Activated naive CD4-positive, alpha-beta T cell treated with anti-CD3 and anti-CD28 coated beads, Interleukin-2, amount 10 ng/mL, durations not matched to agents 7 days and 5 days (primary cell): ENCODE data around the gene ZNF626.
"Not testable (repeated sequence)": the region's sequence is repeated elsewhere in the genome, so short reads cannot be mapped to it uniquely, and the experiment has no call there.

Experiments used
- CTCF ChIA-PET: fragments of 350-600 bp; sonication (Branson Sonifier 250); formaldehyde crosslinking; loops from one replicate; lab custom pipeline; 2021; ENCODE audit warnings: antibody characterized with exemption; lab: Charles Lee
- DNase-seq: peaks from one replicate; pipeline ENCODE4 v3.0.0-alpha.2; 2020
- H3K27ac Mint-ChIP-seq: one replicate; pipeline ENCODE4 v1.8.0; 2021; ENCODE audit warnings: mild to moderate bottlenecking, moderate library complexity, mixed read lengths
- H3K27me3 Mint-ChIP-seq: one replicate; pipeline ENCODE4 v1.8.0; 2021; ENCODE audit warnings: mild to moderate bottlenecking, mixed read lengths
- H3K36me3 Mint-ChIP-seq: one replicate; pipeline ENCODE4 v1.8.0; 2021; ENCODE audit warnings: mixed read lengths
- H3K4me1 Mint-ChIP-seq: one replicate; pipeline ENCODE4 v1.8.0; 2021; ENCODE audit warnings: mixed read lengths
- H3K4me3 Mint-ChIP-seq: one replicate; pipeline ENCODE4 v1.8.0; 2021; ENCODE audit warnings: mild to moderate bottlenecking, moderate library complexity, mixed read lengths
- H3K9me3 Mint-ChIP-seq: one replicate; pipeline ENCODE4 v1.8.0; 2021; ENCODE audit warnings: mixed read lengths

The ZNF626 gene

DNA sequence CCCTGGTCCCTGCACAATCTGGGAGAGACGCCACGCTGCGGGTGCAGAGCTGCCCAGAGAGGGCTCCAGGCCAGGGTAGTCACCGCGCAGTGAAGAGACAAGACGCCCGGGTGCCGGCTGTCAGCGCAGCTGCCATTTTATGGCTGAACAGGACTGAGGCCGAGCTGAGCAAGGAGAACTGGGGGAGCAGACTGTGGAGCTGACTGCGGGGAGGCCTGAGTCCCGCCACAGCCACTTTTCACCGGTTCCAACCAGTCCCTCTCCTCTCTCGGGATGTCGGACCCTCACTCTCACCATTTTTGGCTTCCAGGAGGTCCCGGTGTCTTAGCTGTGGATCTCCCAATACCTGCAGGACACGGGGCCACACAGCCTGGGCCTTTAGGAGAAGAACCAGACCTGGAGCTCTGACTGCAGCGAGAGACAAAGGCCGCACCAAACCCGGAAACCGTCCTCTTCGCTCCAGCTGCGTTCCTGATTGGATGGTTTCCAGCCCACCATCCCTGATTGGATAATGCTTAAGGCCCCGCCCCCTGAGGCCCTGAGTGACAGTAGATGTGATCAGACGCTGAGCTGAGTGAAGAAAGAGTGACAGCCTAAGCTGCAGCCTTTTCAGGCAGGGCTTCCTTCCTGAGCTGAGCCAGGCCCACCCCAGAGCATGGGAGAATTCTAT is at the start of gene ZNF626:
Gene ZNF626, minus strand, starts transcription at position 422 of the 670 bp plus-strand sequence. Its CDS starts 125 bp downstream, at position 297.
- Mint-ChIP-seq H3K27me3 (no peaks in the 10 kb centered on the region), H3K9me3 (peaks cover 47% of the 10 kb centered on the region), H3K4me1 (peaks cover 27% of the 10 kb centered on the region), H3K27ac (peak within 1 kb of the TSS; percentile 95), H3K4me3 (peak within 1 kb of the TSS; percentile 91), H3K36me3 (peaks cover 57% of the 10 kb centered on the region)
- CTCF ChIA-PET: no interaction called here
- DNase-seq: peak; percentile 95

DNA sequence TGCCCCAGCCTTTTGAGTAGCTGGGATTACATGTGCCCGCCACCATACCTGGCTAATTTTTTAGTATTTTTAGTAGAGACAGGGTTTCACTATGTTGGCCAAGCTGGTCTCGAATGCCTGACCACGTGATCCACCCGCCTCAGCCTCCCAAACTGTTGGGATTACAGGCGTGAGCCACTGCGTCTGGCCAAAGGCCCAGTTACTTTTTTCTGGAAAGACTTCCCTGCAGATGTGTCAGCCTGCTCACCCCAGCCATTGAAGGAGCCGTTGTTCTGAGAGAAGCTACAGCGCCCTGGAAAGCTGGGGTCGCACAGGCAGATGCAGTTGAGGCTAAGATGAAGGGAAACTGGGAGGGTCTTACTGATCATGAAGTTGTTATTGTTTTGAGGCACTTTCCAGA is 7.9 kb upstream of the ZNF626 start:
- Mint-ChIP-seq H3K36me3 (peaks cover 4% of the 10 kb centered on the region), H3K4me3 (no peak overlapping the region), H3K4me1 (peaks cover 3% of the 10 kb centered on the region), H3K27me3 (no peaks in the 10 kb centered on the region), H3K9me3 (peaks cover 22% of the 10 kb centered on the region), H3K27ac (no peak overlapping the region)
- CTCF ChIA-PET: no interaction called here
- no peak for DNase-seq

DNA sequence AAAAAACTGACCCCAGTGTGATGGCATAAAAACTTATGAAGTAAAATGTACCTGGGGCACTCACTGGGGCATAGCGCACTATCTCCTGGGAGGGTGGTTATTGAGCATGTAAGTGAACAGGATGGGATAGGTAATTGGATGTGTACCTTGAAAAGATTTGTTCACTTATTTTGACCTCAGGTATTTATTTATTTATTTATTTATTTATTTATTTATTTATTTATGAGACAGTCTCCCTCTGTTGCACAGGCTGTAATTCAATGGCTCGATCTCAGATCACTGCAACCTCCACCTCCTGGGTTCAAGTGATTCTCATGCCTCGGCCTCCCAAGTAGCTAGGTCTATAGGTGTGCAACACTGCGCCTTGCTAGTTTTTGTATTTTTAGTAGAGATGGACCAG is 5.9 kb upstream of the ZNF626 start:
- Mint-ChIP-seq H3K27me3 (no peaks in the 10 kb centered on the region), H3K4me1 (peaks cover 8% of the 10 kb centered on the region), H3K36me3 (peaks cover 12% of the 10 kb centered on the region), H3K27ac (no peak overlapping the region), H3K9me3 (peaks cover 35% of the 10 kb centered on the region), H3K4me3 (no peak overlapping the region)
- CTCF ChIA-PET: no interaction called here
- DNase-seq: no peak

DNA sequence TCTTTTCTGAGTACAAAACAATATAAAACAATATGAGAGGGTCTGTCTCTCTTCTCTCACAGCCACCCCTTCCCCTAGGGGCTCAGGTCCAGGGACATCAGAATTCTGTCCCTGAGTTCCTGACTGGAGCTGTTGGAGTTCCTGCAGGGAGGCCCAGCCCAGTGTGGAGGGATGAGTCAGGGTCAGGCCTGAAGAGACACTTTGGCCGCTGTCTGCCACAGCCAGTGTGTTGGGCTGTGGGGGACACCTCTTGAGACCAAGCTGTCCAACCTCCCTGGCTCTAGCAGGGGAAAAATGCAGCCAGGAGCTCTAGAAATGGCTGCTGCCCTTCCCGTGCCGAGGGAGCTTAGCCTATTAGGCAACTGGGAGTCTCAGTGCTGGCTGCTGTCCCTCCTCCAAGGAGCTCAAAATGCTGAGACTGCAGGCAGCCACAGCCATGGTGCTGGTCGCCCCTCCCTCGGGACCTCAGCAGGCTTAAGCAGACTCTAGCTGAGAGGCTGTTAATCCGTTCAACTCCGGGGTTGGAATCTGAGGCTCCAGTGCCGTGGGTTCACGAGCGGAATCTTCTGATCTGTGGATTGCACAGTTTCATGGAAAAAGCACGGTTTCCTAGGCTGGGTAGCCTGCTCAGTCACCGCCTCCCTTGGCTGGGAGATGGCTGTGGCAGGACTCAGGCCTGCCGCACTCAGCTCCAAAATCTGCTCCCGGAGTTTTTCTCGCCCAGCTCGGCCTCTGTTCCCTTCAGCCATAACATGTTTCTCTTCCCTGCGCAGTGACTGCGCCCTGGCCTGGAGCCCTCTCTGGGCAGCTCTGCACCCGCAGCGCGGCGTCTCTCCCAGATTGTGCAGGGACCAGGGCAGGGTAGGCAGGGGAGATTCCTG is 3.8 kb upstream of the ZNF626 start:
- Mint-ChIP-seq H3K9me3 (peaks cover 28% of the 10 kb centered on the region), H3K4me3 (no peak overlapping the region), H3K27me3 (no peaks in the 10 kb centered on the region), H3K27ac (no peak overlapping the region), H3K4me1 (peaks cover 22% of the 10 kb centered on the region), H3K36me3 (peaks cover 26% of the 10 kb centered on the region)
- DNase-seq: no peak
- CTCF ChIA-PET: interaction anchor here (0.6 kb wide), 1 partner anchor 270 kb away, joined by 3 read pairs; no protein-coding TSS in a partner anchor

DNA sequence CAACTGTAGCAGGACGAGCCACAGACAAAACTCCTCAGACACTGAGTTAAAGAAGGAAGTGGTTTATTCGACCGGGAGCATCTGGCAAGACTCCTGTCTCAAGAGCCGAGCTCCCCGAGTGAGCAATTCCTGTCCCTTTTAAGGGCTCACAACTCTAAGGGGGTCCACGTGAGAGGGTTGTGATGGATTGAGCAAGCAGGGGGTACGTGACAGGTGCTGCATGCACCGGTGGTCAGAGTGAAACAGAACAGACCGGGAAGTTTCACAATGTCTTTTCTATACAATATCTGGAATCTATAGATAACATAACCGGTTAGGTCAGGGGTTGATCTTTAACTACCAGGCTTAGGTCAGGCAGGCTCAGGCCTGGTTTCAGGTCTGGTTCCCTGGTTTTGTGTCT is 3.1 kb upstream of the ZNF626 start:
- Mint-ChIP-seq H3K4me1 (peaks cover 22% of the 10 kb centered on the region), H3K9me3 (peaks cover 26% of the 10 kb centered on the region), H3K36me3 (peaks cover 30% of the 10 kb centered on the region)
- H3K27ac Mint-ChIP-seq, H3K4me3 Mint-ChIP-seq, DNase-seq, H3K27me3 Mint-ChIP-seq: not testable (repeated sequence)
- CTCF ChIA-PET: interaction anchor here (0.6 kb wide), 1 partner anchor 270 kb away, joined by 3 read pairs; no protein-coding TSS in a partner anchor

DNA sequence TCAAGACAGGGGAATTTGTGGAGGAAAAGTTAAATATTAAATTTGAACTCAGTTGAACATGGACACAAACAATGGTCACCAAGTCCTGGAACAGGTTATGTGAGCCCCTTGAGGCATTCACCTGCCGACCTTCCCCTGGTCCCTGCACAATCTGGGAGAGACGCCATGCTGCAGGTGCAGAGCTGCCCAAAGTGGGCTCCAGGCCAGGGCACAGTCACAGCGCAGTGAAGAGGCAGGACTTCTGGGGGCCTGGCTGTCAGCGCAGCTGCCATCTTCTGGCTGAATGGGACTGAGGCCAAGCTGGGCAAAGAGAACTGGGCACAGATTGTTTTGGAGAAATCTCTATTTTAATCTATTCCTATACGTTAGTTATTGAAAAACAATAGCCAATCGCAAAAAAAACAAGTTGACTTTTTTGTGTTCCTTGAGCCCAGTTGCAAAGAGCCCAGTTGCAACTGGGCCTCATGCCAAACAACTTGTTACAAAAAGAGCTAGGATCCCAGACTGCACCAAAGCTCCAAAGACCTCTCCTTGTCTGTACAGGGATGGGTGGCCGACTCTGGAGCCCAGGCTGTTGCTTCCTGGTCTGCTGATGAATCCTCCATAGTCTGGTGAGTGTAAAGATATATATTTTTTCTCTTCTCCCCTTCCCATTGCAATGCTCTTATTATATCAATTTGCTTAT is 1.2 kb upstream of the ZNF626 start:
- CTCF ChIA-PET: no interaction called here
- Mint-ChIP-seq H3K4me3 (no peak overlapping the region), H3K27ac (no peak overlapping the region), H3K36me3 (peaks cover 45% of the 10 kb centered on the region), H3K27me3 (no peaks in the 10 kb centered on the region), H3K9me3 (peaks cover 40% of the 10 kb centered on the region), H3K4me1 (peaks cover 27% of the 10 kb centered on the region)
- DNase-seq: no peak

DNA sequence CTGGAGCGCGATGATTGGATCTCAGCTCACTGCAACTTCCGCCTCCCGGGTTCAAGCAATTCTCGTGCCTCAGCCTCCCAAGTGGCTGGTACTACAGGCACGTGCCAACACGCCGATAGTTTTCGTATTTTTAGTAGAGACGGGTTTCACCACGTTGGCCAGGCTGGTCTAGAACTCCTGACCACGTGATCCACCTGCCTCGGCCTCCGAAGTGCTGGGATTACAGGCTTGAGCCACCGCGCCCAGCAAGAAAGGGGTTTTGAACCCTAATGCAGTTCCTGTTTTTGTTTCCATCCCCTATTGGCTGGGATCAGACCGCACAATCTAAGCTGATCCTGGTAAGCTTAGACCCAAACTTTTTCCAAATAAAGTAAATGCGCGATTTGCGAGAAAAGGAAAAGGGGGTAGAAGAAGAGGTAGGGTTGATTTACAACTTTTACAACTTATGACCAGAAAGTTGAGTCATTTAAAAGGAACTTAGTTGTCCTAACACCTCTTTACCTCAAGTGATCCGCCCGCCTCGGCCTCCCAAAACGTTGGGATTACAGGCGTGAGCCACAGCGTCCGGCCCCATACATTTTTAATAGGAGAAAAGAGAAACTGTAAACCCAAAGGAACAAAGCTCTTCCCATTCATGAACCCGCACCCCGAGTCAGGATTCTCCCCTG is 764 bp downstream of the ZNF626 start:
- CTCF ChIA-PET: no interaction called here
- H3K4me3 Mint-ChIP-seq: peak overlapping the region; percentile 91
- no peaks in the 10 kb centered on the region for H3K27me3 Mint-ChIP-seq
- peak overlapping the region; percentile 95 for H3K27ac Mint-ChIP-seq
- no peak for DNase-seq
- H3K36me3 Mint-ChIP-seq: peaks cover 63% of the 10 kb centered on the region
- peaks cover 27% of the 10 kb centered on the region for H3K4me1 Mint-ChIP-seq
- H3K9me3 Mint-ChIP-seq: peaks cover 51% of the 10 kb centered on the region

DNA sequence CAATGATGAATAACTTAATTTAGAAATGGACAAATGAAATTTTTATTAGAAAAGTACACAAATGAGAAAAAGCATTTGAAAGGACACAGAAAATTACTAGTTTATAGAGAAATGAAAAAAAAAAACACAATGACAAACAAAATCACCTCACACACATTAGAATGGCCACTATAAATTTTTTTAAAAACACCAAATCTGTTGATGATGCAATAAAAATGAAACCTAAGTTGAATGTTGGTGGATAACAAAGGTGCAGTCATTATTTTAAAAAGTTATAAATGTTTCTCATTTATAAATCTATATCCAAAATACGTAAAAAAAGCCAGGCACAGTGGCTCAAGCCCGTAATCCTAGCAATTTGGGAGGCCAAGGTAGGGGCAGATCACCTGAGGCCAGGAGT is 20.8 kb downstream of the ZNF626 start:
- no peak for DNase-seq
- CTCF ChIA-PET: no interaction called here
- Mint-ChIP-seq H3K9me3 (peaks cover 29% of the 10 kb centered on the region), H3K4me1 (no peaks in the 10 kb centered on the region), H3K27ac (no peak overlapping the region), H3K27me3 (no peaks in the 10 kb centered on the region), H3K36me3 (peaks cover 54% of the 10 kb centered on the region), H3K4me3 (no peak overlapping the region)

DNA sequence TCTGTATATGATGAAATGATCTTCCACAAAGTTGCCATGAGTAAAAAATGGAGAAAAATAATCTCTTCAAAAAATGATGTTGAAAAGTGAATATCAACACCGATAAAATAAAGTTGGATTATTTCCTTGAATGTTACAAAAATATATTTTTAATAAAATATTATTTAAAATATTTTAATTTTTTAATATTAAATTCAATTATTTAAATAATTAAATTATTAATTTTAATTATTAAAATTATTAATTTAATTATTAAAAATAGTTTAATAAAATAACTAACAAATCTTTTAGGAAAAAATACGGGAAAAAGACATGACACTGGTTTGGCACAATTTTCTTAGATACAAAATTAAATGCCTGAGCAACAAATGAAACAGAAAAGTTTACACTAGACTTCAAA is 21.3 kb downstream of the ZNF626 start:
- DNase-seq: no peak
- no peak overlapping the region for H3K27ac Mint-ChIP-seq
- H3K4me3 Mint-ChIP-seq: no peak overlapping the region
- H3K36me3 Mint-ChIP-seq: peaks cover 50% of the 10 kb centered on the region
- CTCF ChIA-PET: no interaction called here
- no peaks in the 10 kb centered on the region for H3K4me1 Mint-ChIP-seq
- H3K27me3 Mint-ChIP-seq: no peaks in the 10 kb centered on the region
- H3K9me3 Mint-ChIP-seq: peaks cover 30% of the 10 kb centered on the region

DNA sequence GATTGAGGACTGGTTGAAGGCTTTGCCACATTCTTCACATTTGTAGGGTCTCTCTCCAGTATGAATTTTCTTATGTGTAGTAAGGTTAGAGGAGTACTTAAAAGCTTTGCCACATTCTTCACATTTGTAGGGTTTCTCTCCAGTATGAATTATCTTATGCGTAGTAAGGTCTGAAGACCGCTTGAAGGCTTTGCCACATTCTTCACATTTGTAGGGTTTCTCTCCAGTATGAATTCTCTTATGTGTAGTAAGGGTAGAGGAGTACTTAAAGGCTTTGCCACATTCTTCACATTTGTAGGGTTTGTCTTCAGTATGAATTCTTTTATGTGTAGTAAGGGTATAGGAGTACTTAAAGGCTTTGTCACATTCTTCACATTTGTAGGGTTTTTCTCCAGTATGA is 36.8 kb downstream of the ZNF626 start:
- H3K4me1 Mint-ChIP-seq, H3K36me3 Mint-ChIP-seq, H3K4me3 Mint-ChIP-seq, DNase-seq, H3K27me3 Mint-ChIP-seq, CTCF ChIA-PET: not testable (repeated sequence)
- Mint-ChIP-seq H3K9me3 (peaks cover 47% of the 10 kb centered on the region), H3K27ac (peak overlapping the region; percentile 20)

DNA sequence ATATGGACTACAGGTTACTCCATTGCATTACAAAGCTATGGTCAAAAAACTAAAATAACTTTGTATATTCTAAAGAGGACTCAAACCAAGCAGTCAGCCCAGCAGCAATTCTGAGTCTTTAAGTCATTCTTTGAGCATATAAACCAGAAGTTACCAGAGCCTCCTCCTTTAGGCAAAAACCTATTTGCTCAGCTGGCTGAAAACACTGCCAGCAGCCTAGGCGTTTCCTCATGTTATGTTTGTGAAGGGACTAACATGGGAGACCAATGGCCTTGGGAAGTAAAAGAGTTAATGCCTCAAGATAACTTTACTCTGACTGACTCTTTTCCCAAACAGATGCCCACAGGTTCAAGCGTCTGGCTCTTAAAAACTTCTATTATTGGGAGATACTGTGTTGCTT is 45.3 kb downstream of the ZNF626 start:
- Mint-ChIP-seq H3K36me3 (no peaks in the 10 kb centered on the region), H3K27ac (no peak overlapping the region), H3K4me1 (no peaks in the 10 kb centered on the region), H3K9me3 (peaks cover 41% of the 10 kb centered on the region), H3K4me3 (no peak overlapping the region), H3K27me3 (no peaks in the 10 kb centered on the region)
- CTCF ChIA-PET: no interaction called here
- DNase-seq: no peak

DNA sequence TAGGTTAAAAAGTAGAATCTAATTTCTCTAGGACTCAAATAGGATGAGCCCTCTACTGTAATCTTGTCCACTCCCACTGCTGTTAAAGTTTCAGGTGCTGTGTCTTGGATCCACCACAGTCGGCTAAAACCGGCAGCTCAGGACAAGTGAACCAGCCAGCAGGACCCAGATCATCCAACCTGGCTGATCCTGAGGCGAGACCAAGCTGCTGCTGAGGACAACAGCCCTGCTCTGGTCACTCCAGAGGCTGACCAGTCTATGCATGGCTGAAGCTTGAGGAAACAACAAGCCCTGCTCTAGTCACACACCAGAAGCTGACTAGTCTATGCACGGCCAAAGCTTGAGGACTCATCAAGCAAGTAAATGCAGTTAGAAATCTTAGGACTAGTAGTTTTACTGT is 46.4 kb downstream of the ZNF626 start:
- peaks cover 46% of the 10 kb centered on the region for H3K9me3 Mint-ChIP-seq
- H3K4me3 Mint-ChIP-seq, H3K27me3 Mint-ChIP-seq, DNase-seq, H3K27ac Mint-ChIP-seq, H3K4me1 Mint-ChIP-seq, H3K36me3 Mint-ChIP-seq, CTCF ChIA-PET: not testable (repeated sequence)

DNA sequence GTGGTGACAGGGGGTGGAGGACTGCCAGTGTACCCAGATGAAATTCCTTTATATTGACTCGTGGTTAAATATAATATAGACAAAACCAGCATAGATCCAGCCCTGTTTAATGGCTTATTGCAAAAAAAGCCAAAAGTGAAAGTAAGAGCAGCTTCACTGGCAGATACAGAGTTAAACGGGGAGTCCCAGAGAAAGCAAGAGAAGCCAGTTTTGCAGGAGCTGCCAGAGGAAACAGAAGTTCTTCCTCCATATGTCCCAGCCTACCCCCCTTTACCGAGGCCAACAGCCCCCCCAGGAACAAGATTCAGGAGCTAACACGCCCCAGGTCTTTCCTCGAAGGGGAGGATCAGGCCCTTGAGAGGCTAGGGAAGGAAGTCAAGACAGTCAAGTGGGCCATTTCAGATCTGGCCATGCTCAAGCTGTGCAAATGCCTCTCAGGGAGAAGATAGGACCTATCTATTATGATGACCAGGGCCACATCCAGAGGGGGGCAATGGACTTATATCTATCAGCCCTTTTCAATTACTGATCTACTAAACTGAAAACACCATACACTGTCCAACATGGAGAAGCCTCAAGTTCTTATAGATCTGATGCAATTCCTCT is 48.6 kb downstream of the ZNF626 start:
- Mint-ChIP-seq H3K4me1 (no peaks in the 10 kb centered on the region), H3K4me3 (no peak overlapping the region)
- CTCF ChIA-PET: no interaction called here

DNA sequence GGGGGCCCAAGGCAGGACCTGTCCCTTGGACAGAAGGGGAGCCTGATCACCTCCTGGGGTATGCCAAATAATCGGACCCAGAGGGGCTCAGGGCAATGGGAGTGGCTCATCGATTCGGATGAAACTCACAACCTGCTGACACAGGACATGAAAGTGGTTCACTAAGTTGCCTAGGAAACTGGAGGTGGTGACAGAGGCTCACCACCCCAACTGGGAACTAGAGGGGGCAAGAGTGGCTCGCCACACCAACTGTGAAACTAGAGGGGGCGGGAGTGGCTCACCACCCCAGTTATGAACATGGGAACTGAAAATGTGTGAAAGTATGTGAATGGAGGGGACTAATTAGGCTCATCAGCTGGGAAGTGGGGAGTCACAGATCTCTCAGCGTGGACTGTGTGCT is 49.5 kb downstream of the ZNF626 start:
- no peaks in the 10 kb centered on the region for H3K4me1 Mint-ChIP-seq
- no peaks in the 10 kb centered on the region for H3K27me3 Mint-ChIP-seq
- H3K9me3 Mint-ChIP-seq: peaks cover 43% of the 10 kb centered on the region
- CTCF ChIA-PET: no interaction called here
- H3K4me3 Mint-ChIP-seq: no peak overlapping the region
- no peak for DNase-seq
- no peak overlapping the region for H3K27ac Mint-ChIP-seq
- H3K36me3 Mint-ChIP-seq: no peaks in the 10 kb centered on the region

More for the DNA sequence above, 48.6 kb downstream of the ZNF626 start:
- no peak overlapping the region for H3K27ac Mint-ChIP-seq
- no peaks in the 10 kb centered on the region for H3K27me3 Mint-ChIP-seq
- H3K9me3 Mint-ChIP-seq: peaks cover 46% of the 10 kb centered on the region
- no peaks in the 10 kb centered on the region for H3K36me3 Mint-ChIP-seq
- DNase-seq: no peak
